Hepatocyte (in vitro differentiated cells): ENCODE data around the gene KLHDC9. TPM values are rescaled to one million over a fixed set of nuclear protein-coding genes. Genes with fewer than 3 reads are reported as not detected.
A peak's percentile ranks its signal among the peaks of the same experiment; 100 is the strongest.

Experiments used
- DNase-seq: peaks from one replicate; pipeline ENCODE4 v3.0.0-alpha.2; 2016; ENCODE audit warnings: low spot score
- H2AFZ ChIP-seq: fragments of 200-600 bp; sonication (generic); 2 replicates; pipeline ENCODE4 v1.6.0; 2016; ENCODE audit warnings: antibody characterized with exemption, mild to moderate bottlenecking
- H3K27ac ChIP-seq: fragments of 200-600 bp; sonication (generic); 2 replicates; pipeline ENCODE4 v1.5.1; 2016; ENCODE audit warnings: mild to moderate bottlenecking
- H3K27me3 ChIP-seq: fragments of 200-600 bp; sonication (generic); 2 replicates; pipeline ENCODE4 v1.6.1; 2016
- H3K36me3 ChIP-seq: fragments of 200-600 bp; sonication (generic); replicated peaks from 2 replicates; pipeline ENCODE4 v1.5.1; 2016; ENCODE audit warnings: low read depth; ENCODE audit not compliant: insufficient read depth
- H3K4me1 ChIP-seq: fragments of 200-600 bp; sonication (generic); 2 replicates; pipeline ENCODE4 v1.5.1; 2016; ENCODE audit warnings: mild to moderate bottlenecking, moderate library complexity; ENCODE audit not compliant: insufficient read depth
- H3K4me2 ChIP-seq: fragments of 200-600 bp; sonication (generic); 2 replicates; pipeline ENCODE4 v1.6.0; 2016
- H3K4me3 ChIP-seq: fragments of 200-600 bp; sonication (generic); 2 replicates; pipeline ENCODE4 v1.5.1; 2016; ENCODE audit warnings: mild to moderate bottlenecking
- H3K79me2 ChIP-seq: fragments of 200-600 bp; sonication (generic); 2 replicates; pipeline ENCODE4 v1.6.0; 2017; ENCODE audit warnings: mild to moderate bottlenecking
- H3K9me2 ChIP-seq: fragments of 200-600 bp; sonication (generic); replicated peaks from 2 replicates; pipeline ENCODE4 v1.6.0; 2017; ENCODE audit warnings: mild to moderate bottlenecking; ENCODE audit not compliant: insufficient read depth
- H3K9me3 ChIP-seq: fragments of 200-600 bp; sonication (generic); 2 replicates; pipeline ENCODE4 v1.5.1; 2016; ENCODE audit warnings: low read depth, mild to moderate bottlenecking
- H4K20me1 ChIP-seq: fragments of 200-600 bp; sonication (generic); 2 replicates; pipeline ENCODE4 v1.6.0; 2016; ENCODE audit warnings: mild to moderate bottlenecking; ENCODE audit not compliant: insufficient read depth, poor library complexity, severe bottlenecking
- CTCF ChIP-seq: fragments of 200-600 bp; sonication (generic); IDR thresholded peaks from 2 replicates; pipeline ENCODE4 v1.5.1; 2016; ENCODE audit warnings: antibody characterized with exemption, mild to moderate bottlenecking; ENCODE audit not compliant: poor library complexity
- EZH2 ChIP-seq: fragments of 200-600 bp; sonication (generic); IDR thresholded peaks from 2 replicates; pipeline ENCODE4 v1.6.1; 2016; ENCODE audit warnings: antibody characterized with exemption, mild to moderate bottlenecking, borderline replicate concordance
- EZH2phosphoT487 ChIP-seq: fragments of 200-600 bp; sonication (generic); IDR thresholded peaks from one replicate; pipeline ENCODE4 v1.6.1; 2018; ENCODE audit warnings: antibody characterized with exemption, mild to moderate bottlenecking, low read depth, moderate library complexity; ENCODE audit not compliant: unreplicated experiment, severe bottlenecking
- WGBS: methylation state at CpG from one replicate; pipeline ENCODE4 v1.1.6; 2016; ENCODE audit warnings: low lambda C conversion rate; ENCODE audit errors: missing lambda C conversion rate; 5-methylcytosine and 5-hydroxymethylcytosine counted together
- polyA plus RNA-seq: library from polyadenylated mRNA; unstranded; fragments of >200 nt; fragmentation: Nextera tagmentation; extraction: Ambion mirVana; gene quantifications from 2 replicates; pipeline ENCODE4 v1.2.1, GENCODE V29; 2016
- total RNA-seq: library from RNA; depleted of rRNA; stranded (reverse); fragments of >200 nt; gene quantifications from 2 replicates; pipeline ENCODE4 v1.2.3, GENCODE V29; 2014

The KLHDC9 gene
- total and polyA plus RNA-seq, 2 experiments from 2014 or later, result 1.4 to 7.4 TPM

- no peaks in the 10 kb centered on the region for H3K36me3 ChIP-seq
- no peaks in the 10 kb centered on the region for H3K9me3 ChIP-seq
- H3K4me2 ChIP-seq, result no peak overlapping the region
- no peaks in the 10 kb centered on the region for H3K79me2 ChIP-seq
- WGBS, result 61% methylated on average over 9 of the region's 9 CpGs
- TF ChIP-seq EZH2 (no peak), EZH2phosphoT487 (no peak), CTCF (peak; percentile 59)
- no peaks in the 10 kb centered on the region for H3K4me1 ChIP-seq
- no peak overlapping the region for H3K27ac ChIP-seq
- H3K9me2 ChIP-seq, result no peaks in the 10 kb centered on the region
- no peaks in the 10 kb centered on the region for H3K27me3 ChIP-seq
- no peaks in the 10 kb centered on the region for H4K20me1 ChIP-seq
- DNase-seq, result peak; percentile 74
- H3K4me3 ChIP-seq, result no peak overlapping the region
- H2AFZ ChIP-seq, result no peak overlapping the region
These were observed 26.2 kb upstream of the KLHDC9 start for GRCh38 chr1:161071886-161072371.

- H3K4me1 ChIP-seq, result no peaks in the 10 kb centered on the region
- no peaks in the 10 kb centered on the region for H3K27me3 ChIP-seq
- TF ChIP-seq CTCF (no peak), EZH2 (no peak), EZH2phosphoT487 (no peak)
- no peak overlapping the region for H3K27ac ChIP-seq
- no peaks in the 10 kb centered on the region for H3K79me2 ChIP-seq
- H3K4me3 ChIP-seq, result no peak overlapping the region
- H3K4me2 ChIP-seq, result no peak overlapping the region
- H3K36me3 ChIP-seq, result no peaks in the 10 kb centered on the region
- no peak overlapping the region for H2AFZ ChIP-seq
- H4K20me1 ChIP-seq, result no peaks in the 10 kb centered on the region
- H3K9me3 ChIP-seq, result no peaks in the 10 kb centered on the region
- WGBS, result 89% methylated on average over 17 of the region's 19 CpGs
- H3K9me2 ChIP-seq, result no peaks in the 10 kb centered on the region
- DNase-seq, result no peak
These were observed 25.3 kb upstream of the KLHDC9 start for GRCh38 chr1:161072751-161073449.

- no peaks in the 10 kb centered on the region for H3K79me2 ChIP-seq
- H3K9me3 ChIP-seq, result no peaks in the 10 kb centered on the region
- no peaks in the 10 kb centered on the region for H3K27me3 ChIP-seq
- H3K9me2 ChIP-seq, result no peaks in the 10 kb centered on the region
- no peaks in the 10 kb centered on the region for H3K36me3 ChIP-seq
- H3K4me3 ChIP-seq, result no peak overlapping the region
- 72% methylated on average over 7 of the region's 7 CpGs for WGBS
- no peak overlapping the region for H2AFZ ChIP-seq
- H3K27ac ChIP-seq, result no peak overlapping the region
- no peak overlapping the region for H3K4me2 ChIP-seq
- DNase-seq, result peak; percentile 18
- no peaks in the 10 kb centered on the region for H4K20me1 ChIP-seq
- TF ChIP-seq EZH2 (no peak), EZH2phosphoT487 (no peak), CTCF (no peak)
- H3K4me1 ChIP-seq, result no peaks in the 10 kb centered on the region
These were observed 24.6 kb upstream of the KLHDC9 start for GRCh38 chr1:161073474-161074121.
